Body of pancreas (tissue), 4 donors: Measurements from ENCODE around the gene ANKRD49.

ENCODE experiments used
- POLR2A ChIP-seq, 3 donors: fragments of 450-650 bp; IDR thresholded peaks; one replicate each; pipeline ENCODE4 v1.6.1; 2016; ENCODE audit warnings: antibody characterized with exemption in 3 of 3, mild to moderate bottlenecking in 2 of 3
- TF ChIP-seq, protein P1 (sequence below), 7 experiments: fragments of 450-650 bp in 4 of 7; fragments of 200-600 bp in 3 of 7; sonication (generic) in 3 of 7; IDR thresholded peaks; one replicate each; pipeline ENCODE4 v1.5.1; 2016 to 2019; ENCODE audit warnings: antibody characterized with exemption in 7 of 7

DNA sequence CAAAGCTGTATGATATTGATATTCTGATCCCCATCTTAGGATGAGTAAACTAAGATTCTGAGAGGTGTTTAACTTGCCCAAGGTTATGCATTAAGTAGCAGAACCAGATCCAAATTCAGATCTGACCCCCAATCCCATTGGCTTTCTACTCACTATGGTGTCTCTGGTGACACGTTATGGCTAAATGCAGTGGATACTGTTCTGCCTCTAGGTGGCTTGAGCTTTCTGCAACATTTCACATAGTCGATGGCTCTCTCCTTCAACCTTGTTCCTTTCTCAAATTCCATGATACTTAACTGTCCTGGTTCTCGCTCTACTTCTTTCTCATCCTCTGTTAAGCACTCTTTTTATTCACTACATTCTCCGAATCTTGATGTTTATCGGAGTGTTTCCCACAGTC is 27.9 kb downstream of the ANKRD49 start:
- TF ChIP-seq, protein P1, sequence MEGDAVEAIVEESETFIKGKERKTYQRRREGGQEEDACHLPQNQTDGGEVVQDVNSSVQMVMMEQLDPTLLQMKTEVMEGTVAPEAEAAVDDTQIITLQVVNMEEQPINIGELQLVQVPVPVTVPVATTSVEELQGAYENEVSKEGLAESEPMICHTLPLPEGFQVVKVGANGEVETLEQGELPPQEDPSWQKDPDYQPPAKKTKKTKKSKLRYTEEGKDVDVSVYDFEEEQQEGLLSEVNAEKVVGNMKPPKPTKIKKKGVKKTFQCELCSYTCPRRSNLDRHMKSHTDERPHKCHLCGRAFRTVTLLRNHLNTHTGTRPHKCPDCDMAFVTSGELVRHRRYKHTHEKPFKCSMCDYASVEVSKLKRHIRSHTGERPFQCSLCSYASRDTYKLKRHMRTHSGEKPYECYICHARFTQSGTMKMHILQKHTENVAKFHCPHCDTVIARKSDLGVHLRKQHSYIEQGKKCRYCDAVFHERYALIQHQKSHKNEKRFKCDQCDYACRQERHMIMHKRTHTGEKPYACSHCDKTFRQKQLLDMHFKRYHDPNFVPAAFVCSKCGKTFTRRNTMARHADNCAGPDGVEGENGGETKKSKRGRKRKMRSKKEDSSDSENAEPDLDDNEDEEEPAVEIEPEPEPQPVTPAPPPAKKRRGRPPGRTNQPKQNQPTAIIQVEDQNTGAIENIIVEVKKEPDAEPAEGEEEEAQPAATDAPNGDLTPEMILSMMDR (IDR thresholded peaks at IDR 0.05): peak in 5 of 7 experiments; percentile 24 to 53 (median 31)
- TF ChIP-seq POLR2A (IDR thresholded peaks at IDR 0.05): no peak
